ENCODE results near the gene CRIM1. TPM values are rescaled to one million over a fixed set of nuclear protein-coding genes. Genes with fewer than 3 reads are reported as not detected.

The CRIM1 gene
- total and polyA plus RNA-seq, 4 donors = 2.2 to 22.1 (median 9.6) TPM

- Histone ChIP-seq H3K27ac (ENCODE audit: low read depth in 1 of 2, low read length in 2 of 2) (no peak overlapping the region), H3K4me3 (ENCODE audit: low read depth in 1 of 3, low read length in 3 of 3) (no peak overlapping the region), H3K4me1 (ENCODE audit: control insufficient read depth in 4 of 4, insufficient read depth in 4 of 4, low read length in 3 of 4) (peaks cover 0 to 10% (median 2%) of the 10 kb centered on the region in 4 donors), H3K36me3 (ENCODE audit: control insufficient read depth in 4 of 4, insufficient read depth in 3 of 4, low read depth in 1 of 4, low read length in 3 of 4) (no peaks in the 10 kb centered on the region), H3K9me3 (ENCODE audit: control insufficient read depth in 4 of 4, low read length in 3 of 4) (no peaks in the 10 kb centered on the region), H3K9ac (ENCODE audit: low read depth in 1 of 2, low read length in 2 of 2) (no peak overlapping the region), H3K27me3 (ENCODE audit: control insufficient read depth in 4 of 4, insufficient read depth in 4 of 4, low read length in 3 of 4) (no peaks in the 10 kb centered on the region)
- TF ChIP-seq RXRA (IDR thresholded peaks at IDR 0.05) (no peak), REST (IDR thresholded peaks at IDR 0.05) (no peak), GABPA (IDR thresholded peaks at IDR 0.05 in 1 of 2, conservative IDR thresholded peaks at IDR 0.05 in 1 of 2) (no peak), ATF3 (IDR thresholded peaks at IDR 0.05) (no peak), FOXA1 (IDR thresholded peaks at IDR 0.05) (no peak), FOXA2 (IDR thresholded peaks at IDR 0.05) (no peak)
- DNase-seq (ENCODE audit: low spot score) = no peak
- WGBS = 71% methylated on average over 2 of the region's 2 CpGs
These were observed 28.9 kb downstream of the CRIM1 start for GRCh38 chr2:36384454-36384853.

- Histone ChIP-seq H3K9me3 (ENCODE audit: control insufficient read depth in 4 of 4, low read length in 3 of 4) (no peaks in the 10 kb centered on the region), H3K27ac (ENCODE audit: low read depth in 1 of 2, low read length in 2 of 2) (no peak overlapping the region), H3K4me1 (ENCODE audit: control insufficient read depth in 4 of 4, insufficient read depth in 4 of 4, low read length in 3 of 4) (peaks cover 0 to 4% (median 2%) of the 10 kb centered on the region in 4 donors), H3K4me3 (ENCODE audit: low read depth in 1 of 3, low read length in 3 of 3) (no peak overlapping the region), H3K27me3 (ENCODE audit: control insufficient read depth in 4 of 4, insufficient read depth in 4 of 4, low read length in 3 of 4) (no peaks in the 10 kb centered on the region), H3K36me3 (ENCODE audit: control insufficient read depth in 4 of 4, insufficient read depth in 3 of 4, low read depth in 1 of 4, low read length in 3 of 4) (no peaks in the 10 kb centered on the region), H3K9ac (ENCODE audit: low read depth in 1 of 2, low read length in 2 of 2) (no peak overlapping the region)
- DNase-seq (ENCODE audit: low spot score) = no peak
- no peak for TF ChIP-seq FOXA2 (IDR thresholded peaks at IDR 0.05)
- no peak for TF ChIP-seq GABPA (IDR thresholded peaks at IDR 0.05 in 1 of 2, conservative IDR thresholded peaks at IDR 0.05 in 1 of 2)
- no peak for TF ChIP-seq EGR1 (IDR thresholded peaks at IDR 0.05; ENCODE audit: low read depth in 2 of 2)
- 96% methylated on average over 3 of the region's 3 CpGs for WGBS
These were observed 30.0 kb downstream of the CRIM1 start for GRCh38 chr2:36385603-36386002.

GRCh38 chr2:36387258-36387916 is 31.8 kb downstream of the CRIM1 start:
- no peak overlapping the region for H3K4me3 ChIP-seq (ENCODE audit: low read depth in 1 of 3, low read length in 3 of 3)
- no peaks in the 10 kb centered on the region for H3K36me3 ChIP-seq (ENCODE audit: control insufficient read depth in 4 of 4, insufficient read depth in 3 of 4, low read depth in 1 of 4, low read length in 3 of 4)
- no peak overlapping the region for H3K27ac ChIP-seq (ENCODE audit: low read depth in 1 of 2, low read length in 2 of 2)
- no peaks in the 10 kb centered on the region for H3K9me3 ChIP-seq (ENCODE audit: control insufficient read depth in 4 of 4, low read length in 3 of 4)
- no peaks in the 10 kb centered on the region for H3K27me3 ChIP-seq (ENCODE audit: control insufficient read depth in 4 of 4, insufficient read depth in 4 of 4, low read length in 3 of 4)
- no peaks in the 10 kb centered on the region for H3K4me1 ChIP-seq (ENCODE audit: control insufficient read depth in 4 of 4, insufficient read depth in 4 of 4, low read length in 3 of 4)
- DNase-seq (ENCODE audit: low spot score) = no peak
- H3K9ac ChIP-seq (ENCODE audit: low read depth in 1 of 2, low read length in 2 of 2) = no peak overlapping the region
- WGBS = 74% methylated on average over 2 of the region's 2 CpGs
- TF ChIP-seq YY1 (IDR thresholded peaks at IDR 0.05) (no peak), FOXA1 (IDR thresholded peaks at IDR 0.05) (no peak), HNF4A (conservative IDR thresholded peaks at IDR 0.05) (no peak), FOXA2 (IDR thresholded peaks at IDR 0.05) (no peak), GABPA (IDR thresholded peaks at IDR 0.05 in 1 of 2, conservative IDR thresholded peaks at IDR 0.05 in 1 of 2) (no peak), MAX (IDR thresholded peaks at IDR 0.05) (no peak), RXRA (IDR thresholded peaks at IDR 0.05) (no peak), RAD21 (IDR thresholded peaks at IDR 0.05) (no peak), ATF3 (IDR thresholded peaks at IDR 0.05) (no peak), CTCF (IDR thresholded peaks at IDR 0.05; ENCODE audit: low read depth, low read length, missing input control) (no peak), JUND (IDR thresholded peaks at IDR 0.05) (no peak), SP1 (IDR thresholded peaks at IDR 0.05) (no peak), REST (IDR thresholded peaks at IDR 0.05) (no peak), EGR1 (IDR thresholded peaks at IDR 0.05; ENCODE audit: low read depth in 2 of 2) (no peak), TAF1 (conservative IDR thresholded peaks at IDR 0.05) (no peak), NR2F2 (IDR thresholded peaks at IDR 0.05) (no peak), HNF4G (IDR thresholded peaks at IDR 0.05) (no peak)
